ENCODE data around the gene PCYT1A.
"Not testable (repeated sequence)": the region's sequence is repeated elsewhere in the genome, so short reads cannot be mapped to it uniquely, and the experiment has no call there.

Gene PCYT1A

GRCh38 chr3:196284396-196284795, 3.1 kb downstream of the PCYT1A start:
- no peak for DNase-seq

GRCh38 chr3:196281962-196282361, 5.6 kb downstream of the PCYT1A start:
- no peak for DNase-seq

- DNase-seq: no peak
Observed at GRCh38 chr3:196280689-196281440, 6.7 kb downstream of the PCYT1A start.

GRCh38 chr3:196275126-196275525, 12.4 kb downstream of the PCYT1A start:
- DNase-seq: no peak

GRCh38 chr3:196274585-196274984, 12.9 kb downstream of the PCYT1A start:
- peak; percentile 70 for DNase-seq

GRCh38 chr3:196273655-196274054, 13.9 kb downstream of the PCYT1A start:
- DNase-seq: no peak

- no peak for DNase-seq
Observed at GRCh38 chr3:196272826-196273225, 14.7 kb downstream of the PCYT1A start.

GRCh38 chr3:196270499-196270898, 17.0 kb downstream of the PCYT1A start:
- no peak for DNase-seq

- DNase-seq: no peak
Observed at GRCh38 chr3:196268284-196269163, 19.0 kb downstream of the PCYT1A start.

GRCh38 chr3:196263819-196264218, 23.7 kb downstream of the PCYT1A start:
- no peak for DNase-seq

GRCh38 chr3:196260784-196261183, 26.7 kb downstream of the PCYT1A start:
- DNase-seq: no peak

- no peak for DNase-seq
Observed at GRCh38 chr3:196255776-196256175, 31.8 kb downstream of the PCYT1A start.

GRCh38 chr3:196254376-196255283, 32.9 kb downstream of the PCYT1A start:
- no peak for DNase-seq

GRCh38 chr3:196251918-196252317, 35.6 kb downstream of the PCYT1A start:
- DNase-seq: no peak

- no peak for DNase-seq
Observed at GRCh38 chr3:196246612-196247308, 40.8 kb downstream of the PCYT1A start.

- DNase-seq: not testable (repeated sequence)
Observed at GRCh38 chr3:196244166-196244565, 43.4 kb downstream of the PCYT1A start.

GRCh38 chr3:196241704-196242103, 45.8 kb downstream of the PCYT1A start:
- DNase-seq: no peak

- DNase-seq: no peak
Observed at GRCh38 chr3:196240424-196240823, 47.1 kb downstream of the PCYT1A start.

- no peak for DNase-seq
Observed at GRCh38 chr3:196238612-196239560, 48.6 kb downstream of the PCYT1A start.

- DNase-seq: no peak
Observed at GRCh38 chr3:196237203-196237602, 50.3 kb downstream of the PCYT1A start.

- no peak for DNase-seq
Observed at GRCh38 chr3:196236223-196236622, 51.3 kb downstream of the PCYT1A start.

Measured in activated CD8-positive, alpha-beta memory T cell treated with anti-CD3 and anti-CD28 coated beads for 24 hours (primary cell).